Endothelial cell of umbilical vein (primary cell): ENCODE measurements around the gene SPACA6. TPM values are rescaled to one million over a fixed set of nuclear protein-coding genes. Genes with fewer than 3 reads are reported as not detected.

ENCODE experiments used
- BruUV-seq: library from RNA; stranded (reverse); fragments of 400-500 nt; replicated peaks from 2 replicates; lab custom pipeline; 2021; lab: Mats Ljungman, UMichigan
- CTCF ChIA-PET: fragments of 300-600, 350-600 bp; sonication (Branson Sonifier 250); formaldehyde crosslinking; loops from one replicate; lab custom pipeline; 2021; ENCODE audit warnings: antibody characterized with exemption, inconsistent platforms; lab: Charles Lee
- POLR2A ChIA-PET: fragments of 300-600, 350-600 bp; sonication (Branson Sonifier 250); formaldehyde crosslinking; loops from one replicate; lab custom pipeline; 2021; ENCODE audit warnings: antibody characterized with exemption, inconsistent platforms; lab: Charles Lee
- DNase-seq: peaks from one replicate; pipeline ENCODE4 v3.0.0-alpha.2; 2011; ENCODE audit warnings: low read depth, low spot score
- FAIRE-seq: peaks from 2 replicates; lab custom pipeline; 2011; peaks lifted over from hg19 to GRCh38; lab: Jason Lieb, UNC
- H2AFZ ChIP-seq: 2 replicates; pipeline ENCODE4 v1.6.0; 2012; ENCODE audit warnings: low read depth, low read length, control low read depth, inconsistent platforms
- H3K27ac ChIP-seq: 2 replicates; pipeline ENCODE4 v1.5.1; 2011; ENCODE audit warnings: low read depth, mild to moderate bottlenecking, control low read depth, low read length, moderate library complexity; ENCODE audit not compliant: insufficient read depth
- H3K27me3 ChIP-seq, 2 experiments: 2 replicates each; pipeline versions ENCODE4 v1.6.0 to v1.6.1; 2011; ENCODE audit warnings: low read length in 2 of 2, mixed read lengths in 1 of 2; ENCODE audit not compliant: control insufficient read depth in 2 of 2, insufficient read depth in 2 of 2
- H3K36me3 ChIP-seq, 2 experiments: 2 replicates in 1 of 2; 3 replicates in 1 of 2; pipeline ENCODE4 v1.5.1; 2011; ENCODE audit warnings: low read length in 2 of 2, mild to moderate bottlenecking in 1 of 2, moderate library complexity in 1 of 2; ENCODE audit not compliant: control insufficient read depth in 2 of 2, insufficient read depth in 2 of 2; ENCODE audit errors: extremely low read depth in 1 of 2
- H3K4me1 ChIP-seq: 3 replicates; pipeline ENCODE4 v1.5.1; 2011; ENCODE audit warnings: mild to moderate bottlenecking, low read length; ENCODE audit not compliant: control insufficient read depth, insufficient read depth; ENCODE audit errors: extremely low read depth
- H3K4me2 ChIP-seq: 2 replicates; pipeline ENCODE4 v1.6.1; 2011; ENCODE audit warnings: low read length, control low read depth, mixed read lengths; ENCODE audit not compliant: insufficient read depth
- H3K4me3 ChIP-seq, 3 experiments: fragments of 200-600 bp in 1 of 3; sonication (generic), shearing (Covaris generic) in 1 of 3; replicated peaks in 1 of 3; 2 replicates each; pipeline ENCODE4 v1.5.1; 2011 to 2016; ENCODE audit warnings: control low read depth in 3 of 3, low read length in 3 of 3, mild to moderate bottlenecking in 2 of 3, inconsistent platforms in 1 of 3, low read depth in 1 of 3, moderate library complexity in 1 of 3; ENCODE audit not compliant: insufficient read depth in 1 of 3
- H3K79me2 ChIP-seq: 2 replicates; pipeline ENCODE4 v1.6.0; 2012; ENCODE audit warnings: low read length, inconsistent platforms; ENCODE audit not compliant: control insufficient read depth, insufficient read depth
- H3K9ac ChIP-seq: replicated peaks from 2 replicates; pipeline ENCODE3; 2011; ENCODE audit warnings: low read length, control low read depth; ENCODE audit not compliant: insufficient read depth; ENCODE audit errors: extremely low read depth
- H3K9me1 ChIP-seq: replicated peaks from 3 replicates; pipeline ENCODE4 v1.6.0; 2011; ENCODE audit warnings: mild to moderate bottlenecking, low read length; ENCODE audit not compliant: control insufficient read depth, insufficient read depth; ENCODE audit errors: extremely low read depth
- H3K9me3 ChIP-seq: replicated peaks from 2 replicates; pipeline ENCODE4 v1.5.1; 2012; ENCODE audit warnings: low read length, inconsistent platforms; ENCODE audit not compliant: control insufficient read depth, insufficient read depth
- H4K20me1 ChIP-seq: replicated peaks from 2 replicates; pipeline ENCODE3; 2011; ENCODE audit warnings: mild to moderate bottlenecking, low read length; ENCODE audit not compliant: control insufficient read depth, insufficient read depth; ENCODE audit errors: extremely low read depth
- CTCF ChIP-seq, 2 donors: IDR thresholded peaks; 1 replicate in 1 of 2; 2 replicates in 1 of 2; pipeline ENCODE4 v1.5.1; 2011; ENCODE audit warnings: low read length in 2 of 2, mild to moderate bottlenecking in 2 of 2, moderate library complexity in 2 of 2, control low read depth in 1 of 2, inconsistent platforms in 1 of 2, low read depth in 1 of 2; ENCODE audit not compliant: insufficient read depth in 1 of 2; ENCODE audit errors: extremely low read depth in 1 of 2
- EZH2 ChIP-seq: IDR thresholded peaks from 2 replicates; pipeline ENCODE4 v1.6.1; 2012; ENCODE audit warnings: borderline replicate concordance, low read depth, mild to moderate bottlenecking, moderate library complexity, low read length, inconsistent platforms; ENCODE audit not compliant: severe bottlenecking
- FOS ChIP-seq: IDR thresholded peaks from 2 replicates; pipeline ENCODE4 v1.6.1; 2011; ENCODE audit warnings: mild to moderate bottlenecking, low read length, moderate library complexity, borderline replicate concordance; ENCODE audit not compliant: insufficient read depth
- GATA2 ChIP-seq: IDR thresholded peaks from 2 replicates; pipeline ENCODE4 v1.7.0; 2011; ENCODE audit warnings: low read depth, mild to moderate bottlenecking, moderate library complexity, mixed read lengths, low read length; ENCODE audit not compliant: insufficient read length, insufficient read depth
- JUN ChIP-seq: IDR thresholded peaks from 2 replicates; pipeline ENCODE4 v1.6.1; 2011; ENCODE audit warnings: borderline replicate concordance, low read depth; ENCODE audit not compliant: insufficient read length, insufficient read depth
- MAX ChIP-seq: IDR thresholded peaks from 2 replicates; pipeline ENCODE4 v1.6.1; 2011; ENCODE audit not compliant: insufficient read depth, insufficient read length
- MYC ChIP-seq: IDR thresholded peaks from one replicate; pipeline ENCODE4 v1.6.1; 2011; ENCODE audit warnings: mild to moderate bottlenecking, low read depth, low read length
- POLR2A ChIP-seq: IDR thresholded peaks from 2 replicates; pipeline ENCODE4 v1.6.1; 2012; ENCODE audit warnings: low read depth, mild to moderate bottlenecking, control low read depth, low read length
- POLR2AphosphoS5 ChIP-seq: IDR thresholded peaks from 2 replicates; pipeline ENCODE4 v1.6.1; 2012; ENCODE audit warnings: low read depth, mild to moderate bottlenecking, control low read depth, low read length, moderate library complexity; ENCODE audit not compliant: insufficient read depth
- dilution Hi-C: fragments of 300-500 bp; cut with MboI; formaldehyde crosslinking; loops from one replicate; pipeline ENCODE4 v1.15.0; 2019; ENCODE audit warnings: low sequenced_read_pairs; ENCODE audit not compliant: extremely low pct_ligation_motif_present
- intact Hi-C: fragments of 100-400 bp; cut with micrococcal nuclease; formaldehyde crosslinking; loops from one replicate; pipeline ENCODE4 v1.10.0; 2022
- polyA plus RNA-seq, 4 experiments: library from polyadenylated mRNA; depleted of rRNA in 3 of 4; stranded (reverse) in 3 of 4; unstranded in 1 of 4; fragments of >200 nt; gene quantifications; 2 replicates each; pipeline versions ENCODE4 v1.2.1 to v1.2.3, GENCODE V29; 2011 to 2012; ENCODE audit warnings: missing spikeins in 1 of 4
- total RNA-seq: library from RNA; stranded (reverse); gene quantifications from 2 replicates; pipeline ENCODE4 v1.2.3, GENCODE V29; 2021

The SPACA6 gene
- total and polyA plus RNA-seq, 2 donors (not counting 3 experiments of a cell fraction or from before 2014, with no cell fraction given): 11.9 to 41.1 TPM

GRCh38 chr19:51653162-51653561 lies 40.0 kb upstream of the SPACA6 start:
- intact Hi-C loops: no loop called here
- Histone ChIP-seq H3K9me3 (no peaks in the 10 kb centered on the region), H3K27ac (no peak overlapping the region), H3K4me1 (peaks cover 2% of the 10 kb centered on the region), H4K20me1 (no peaks in the 10 kb centered on the region), H2AFZ (no peak overlapping the region), H3K36me3 (no peaks in the 10 kb centered on the region), H3K9me1 (no peaks in the 10 kb centered on the region), H3K79me2 (no peaks in the 10 kb centered on the region), H3K4me2 (no peak overlapping the region), H3K9ac (no peak overlapping the region), H3K27me3 (no peaks in the 10 kb centered on the region), H3K4me3 (no peak overlapping the region)
- dilution Hi-C loops: no loop called here
- ChIA-PET POLR2A (no interaction called here), CTCF (interaction anchor here (1.0 to 2.0 kb wide), 4 partner anchors 8 to 231 kb away, joined by 3 to 6 read pairs (median 4); no protein-coding TSS in a partner anchor)
- no TSS peak for BruUV-seq
- FAIRE-seq (no peak), DNase-seq (no peak)
- TF ChIP-seq FOS (no peak), POLR2A (no peak), POLR2AphosphoS5 (no peak), CTCF (IDR thresholded peaks at IDR 0.05; ENCODE audit: extremely low read depth in 1 of 2, insufficient read depth in 1 of 2, low read depth in 1 of 2, low read length in 2 of 2) (no peak), JUN (no peak), EZH2 (no peak), MAX (no peak), MYC (no peak), GATA2 (no peak)
